CMK (cell line): ENCODE data around the gene TTC28.

ENCODE experiments used
- DNase-seq: peaks from one replicate; pipeline ENCODE4 v3.0.0-alpha.2; 2010; ENCODE audit warnings: low read depth

TTC28 gene

GRCh38 chr22:27962268-27963044 is 717.2 kb downstream of the TTC28 start:
- no peak for DNase-seq

- DNase-seq: no peak
Observed at GRCh38 chr22:27961680-27962079, 718.0 kb downstream of the TTC28 start.

- no peak for DNase-seq
Observed at GRCh38 chr22:27961182-27961581, 718.5 kb downstream of the TTC28 start.

DNA sequence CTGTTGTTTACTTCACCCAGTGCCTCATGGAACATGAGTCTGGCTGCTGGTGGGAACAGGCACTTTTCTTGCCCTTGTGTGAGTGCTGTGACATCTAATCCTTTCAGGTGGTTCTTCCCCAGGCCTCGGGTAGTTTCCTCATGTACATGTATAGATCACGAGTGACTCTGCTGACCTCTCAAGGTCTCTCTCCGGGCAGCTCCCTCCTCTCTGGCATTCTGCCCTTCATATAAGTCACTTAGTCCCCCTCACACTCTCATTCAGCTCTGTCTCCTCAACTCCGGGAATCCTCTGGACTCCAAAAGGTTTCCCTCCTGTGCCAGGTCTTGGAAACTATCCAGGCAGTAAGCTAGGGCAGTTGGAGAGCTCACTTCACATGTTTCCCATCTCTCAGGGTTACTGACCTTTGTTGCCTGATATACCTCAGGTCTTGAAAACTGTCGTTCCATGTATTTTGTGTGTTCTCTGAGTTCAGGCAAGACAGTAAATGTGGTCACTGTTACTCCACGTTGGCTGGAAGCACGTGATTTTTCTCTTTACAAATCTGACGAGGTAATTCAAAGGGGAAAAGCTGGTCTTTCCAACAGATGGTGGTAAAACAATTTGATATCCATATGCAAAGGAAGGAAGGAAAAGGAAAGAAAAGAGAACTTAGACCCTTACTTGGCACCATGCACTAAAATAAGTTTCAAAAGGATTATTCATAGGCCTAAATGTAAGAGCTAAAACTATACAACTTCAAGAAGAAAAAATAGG is 720.1 kb downstream of the TTC28 start:
- no peak for DNase-seq

GRCh38 chr22:27952779-27953178 is 726.9 kb downstream of the TTC28 start:
- DNase-seq: no peak

- DNase-seq: no peak
Observed at GRCh38 chr22:27952091-27952490, 727.5 kb downstream of the TTC28 start.

DNA sequence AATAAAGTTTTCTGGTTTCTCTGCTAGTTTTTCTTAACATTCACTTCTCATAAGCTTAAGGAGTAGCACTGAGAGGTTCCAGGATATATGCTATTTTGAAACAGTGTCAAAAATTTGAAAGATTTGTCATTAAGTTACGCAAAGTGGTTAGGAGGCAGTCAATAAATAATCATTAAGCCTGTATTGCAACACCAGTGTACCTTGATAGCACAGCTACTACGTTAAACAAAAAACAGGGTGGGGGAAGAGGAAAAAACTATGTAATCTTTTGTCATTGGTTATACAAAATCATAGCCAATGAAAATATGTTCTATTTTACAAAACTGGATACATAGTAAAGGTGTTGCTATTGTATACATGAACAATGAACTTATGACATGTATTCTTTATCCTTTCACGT is 730.2 kb downstream of the TTC28 start:
- no peak for DNase-seq

DNA sequence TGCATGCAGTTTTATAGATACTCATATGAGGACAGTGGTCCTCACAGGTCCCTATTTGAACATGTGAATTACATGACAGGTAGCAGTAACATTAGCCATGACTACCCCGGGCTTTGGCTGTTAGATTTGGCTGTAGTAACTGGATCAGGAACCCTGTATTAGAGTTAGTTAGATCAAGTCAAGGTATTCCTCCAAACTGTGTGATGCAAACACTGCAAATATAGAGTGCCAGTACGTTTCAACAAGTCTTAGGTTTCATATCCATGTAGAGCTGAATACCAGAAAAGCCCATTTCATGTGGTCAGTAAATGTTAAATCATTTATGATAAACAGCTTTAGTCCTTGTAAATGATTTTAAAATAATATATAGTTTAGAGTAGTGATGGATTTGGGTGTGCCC is 731.1 kb downstream of the TTC28 start:
- no peak for DNase-seq

DNA sequence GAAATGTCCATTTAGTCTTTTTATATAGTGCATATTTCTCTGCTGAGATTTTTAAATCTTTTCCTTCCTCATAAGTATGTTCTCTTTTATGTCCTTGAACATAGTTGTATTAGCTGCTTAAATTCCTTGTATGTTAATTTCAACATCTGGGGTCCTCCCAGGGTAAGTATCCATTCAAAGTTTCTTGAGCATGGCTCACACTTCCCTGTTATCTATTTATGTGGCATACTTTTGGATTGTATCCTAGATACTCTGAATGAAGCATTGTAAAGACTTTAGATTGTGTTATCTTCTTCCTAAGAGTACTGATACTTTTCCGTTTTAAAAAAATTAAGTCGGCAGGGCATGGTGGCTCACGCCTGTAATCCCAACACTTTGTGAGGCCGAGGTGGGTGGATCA is 732.2 kb downstream of the TTC28 start:
- no peak for DNase-seq

DNA sequence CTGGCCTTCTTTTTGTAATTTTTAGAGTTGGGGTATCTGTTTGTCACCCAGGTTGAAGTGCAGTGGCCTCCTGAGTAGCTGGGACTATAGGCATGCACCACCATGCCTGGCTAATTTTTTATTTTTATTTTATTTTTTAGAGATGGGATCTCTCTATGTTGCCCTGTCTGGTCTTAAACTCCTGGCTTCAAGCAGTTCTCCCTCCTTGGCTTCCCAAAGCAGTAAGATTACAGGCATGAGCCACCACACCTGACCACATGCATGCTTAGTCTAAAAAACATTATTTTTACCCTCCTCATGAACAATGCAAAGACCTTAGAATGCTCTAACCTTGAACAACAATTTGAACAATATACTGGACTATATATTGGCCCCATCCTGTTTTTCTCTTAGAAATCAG is 738.5 kb downstream of the TTC28 start:
- DNase-seq: no peak

GRCh38 chr22:27937453-27937852 is 742.2 kb downstream of the TTC28 start:
- no peak for DNase-seq

- DNase-seq: no peak
Observed at GRCh38 chr22:27935897-27936296, 743.7 kb downstream of the TTC28 start.

DNA sequence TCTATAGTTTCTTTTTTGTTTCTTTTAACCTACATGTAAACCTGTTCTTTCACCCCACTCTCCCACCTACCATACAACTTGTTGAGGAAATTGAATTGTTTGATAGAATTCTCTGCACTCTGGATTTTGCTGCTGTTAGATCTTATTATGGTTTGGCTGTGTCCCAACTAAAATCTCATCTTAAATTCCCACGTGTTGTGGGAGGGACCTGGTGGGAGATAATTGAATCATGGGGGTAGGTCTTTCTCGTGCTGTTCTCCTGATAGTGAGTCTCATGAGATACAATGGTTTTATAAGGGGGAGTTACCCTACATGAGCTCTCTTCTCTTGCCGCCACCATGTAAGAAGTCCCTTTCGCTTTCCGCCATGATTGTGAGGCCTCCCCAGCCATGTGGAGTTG is 745.6 kb downstream of the TTC28 start:
- no peak for DNase-seq

- DNase-seq: no peak
Observed at GRCh38 chr22:27933186-27933983, 746.3 kb downstream of the TTC28 start.

DNA sequence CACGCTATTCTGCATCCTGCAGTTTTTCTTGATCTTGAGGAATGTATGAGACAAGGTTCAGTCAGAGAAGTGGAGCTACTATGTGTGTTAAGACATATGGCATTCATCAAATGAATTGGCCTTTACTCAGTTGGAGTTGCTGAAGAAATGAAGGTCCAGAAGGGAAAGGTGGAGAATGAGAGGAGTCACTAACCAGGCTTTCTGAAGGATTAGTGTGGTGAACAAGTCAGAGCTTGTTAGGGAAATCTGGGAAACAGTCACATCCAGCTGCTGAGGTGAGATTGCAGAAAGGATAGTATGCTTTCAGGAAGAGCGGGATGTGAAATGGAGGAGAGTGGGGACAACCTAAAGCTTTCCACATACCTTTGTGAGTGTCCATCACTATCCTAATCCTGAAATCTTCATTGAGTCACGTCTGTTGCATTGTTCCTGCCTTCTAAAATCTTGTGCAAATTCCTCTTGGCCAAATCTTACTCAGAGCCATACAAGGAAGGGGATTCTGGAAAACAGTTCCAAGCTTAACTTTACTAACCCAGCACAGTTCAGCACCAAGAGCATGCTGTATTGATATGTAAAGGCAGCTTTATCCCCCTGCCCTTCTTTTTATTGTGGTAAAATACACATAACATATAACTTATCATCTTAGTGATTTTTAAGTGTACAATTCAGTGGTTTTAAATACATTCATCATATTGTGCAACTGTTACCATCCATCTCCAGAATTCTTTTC is 749.1 kb downstream of the TTC28 start:
- DNase-seq: no peak
